ENCODE results near the gene CCDC159.

The CCDC159 gene

GRCh38 chr19:11374433-11375142, 28.3 kb downstream of the CCDC159 start, which contains the start of gene SWSAP1 (continued):
- TF ChIP-seq, protein P1, sequence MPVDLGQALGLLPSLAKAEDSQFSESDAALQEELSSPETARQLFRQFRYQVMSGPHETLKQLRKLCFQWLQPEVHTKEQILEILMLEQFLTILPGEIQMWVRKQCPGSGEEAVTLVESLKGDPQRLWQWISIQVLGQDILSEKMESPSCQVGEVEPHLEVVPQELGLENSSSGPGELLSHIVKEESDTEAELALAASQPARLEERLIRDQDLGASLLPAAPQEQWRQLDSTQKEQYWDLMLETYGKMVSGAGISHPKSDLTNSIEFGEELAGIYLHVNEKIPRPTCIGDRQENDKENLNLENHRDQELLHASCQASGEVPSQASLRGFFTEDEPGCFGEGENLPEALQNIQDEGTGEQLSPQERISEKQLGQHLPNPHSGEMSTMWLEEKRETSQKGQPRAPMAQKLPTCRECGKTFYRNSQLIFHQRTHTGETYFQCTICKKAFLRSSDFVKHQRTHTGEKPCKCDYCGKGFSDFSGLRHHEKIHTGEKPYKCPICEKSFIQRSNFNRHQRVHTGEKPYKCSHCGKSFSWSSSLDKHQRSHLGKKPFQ (tag by site-specific recombination; IDR thresholded peaks at IDR 0.05): no peak
- TF ChIP-seq ZNF112 (tag by site-specific recombination; IDR thresholded peaks at IDR 0.05) (no peak), ZNF513 (tag by site-specific recombination; IDR thresholded peaks at IDR 0.05) (no peak), ZNF596 (tag by site-specific recombination; IDR thresholded peaks at IDR 0.05) (no peak), ZNF843 (tag by site-specific recombination; IDR thresholded peaks at IDR 0.05) (peak; percentile 28; the same call in 1 of the 2 replicates), GLI2 (tag by site-specific recombination; IDR thresholded peaks at IDR 0.05; ENCODE audit: borderline replicate concordance, low read depth) (no peak), ZSCAN18 (tag by site-specific recombination; IDR thresholded peaks at IDR 0.05) (no peak), BCL11A (tag by site-specific recombination; IDR thresholded peaks at IDR 0.05; ENCODE audit: low read depth) (no peak), ZNF394 (tag by site-specific recombination; IDR thresholded peaks at IDR 0.05; ENCODE audit: borderline replicate concordance) (peak; percentile 44; the same call in 1 of the 2 replicates), HOXC10 (CRISPR knock-in tag; IDR thresholded peaks at IDR 0.05) (no peak), ZNF610 (tag by site-specific recombination; IDR thresholded peaks at IDR 0.05; ENCODE audit: borderline replicate concordance) (0 out of 2 replicates have a peak, but pooled peaks have one; percentile 30), ZNF239 (tag by site-specific recombination; IDR thresholded peaks at IDR 0.05) (no peak), ZNF10 (tag by site-specific recombination; IDR thresholded peaks at IDR 0.05) (no peak), KLF10 (tag by site-specific recombination; IDR thresholded peaks at IDR 0.05) (peak; percentile 35; the same call in 1 of the 2 replicates), ZNF214 (tag by site-specific recombination; IDR thresholded peaks at IDR 0.05; ENCODE audit: borderline replicate concordance) (no peak), ZSCAN16 (tag by site-specific recombination; IDR thresholded peaks at IDR 0.05) (no peak)
- TF ChIP-seq, protein P2, sequence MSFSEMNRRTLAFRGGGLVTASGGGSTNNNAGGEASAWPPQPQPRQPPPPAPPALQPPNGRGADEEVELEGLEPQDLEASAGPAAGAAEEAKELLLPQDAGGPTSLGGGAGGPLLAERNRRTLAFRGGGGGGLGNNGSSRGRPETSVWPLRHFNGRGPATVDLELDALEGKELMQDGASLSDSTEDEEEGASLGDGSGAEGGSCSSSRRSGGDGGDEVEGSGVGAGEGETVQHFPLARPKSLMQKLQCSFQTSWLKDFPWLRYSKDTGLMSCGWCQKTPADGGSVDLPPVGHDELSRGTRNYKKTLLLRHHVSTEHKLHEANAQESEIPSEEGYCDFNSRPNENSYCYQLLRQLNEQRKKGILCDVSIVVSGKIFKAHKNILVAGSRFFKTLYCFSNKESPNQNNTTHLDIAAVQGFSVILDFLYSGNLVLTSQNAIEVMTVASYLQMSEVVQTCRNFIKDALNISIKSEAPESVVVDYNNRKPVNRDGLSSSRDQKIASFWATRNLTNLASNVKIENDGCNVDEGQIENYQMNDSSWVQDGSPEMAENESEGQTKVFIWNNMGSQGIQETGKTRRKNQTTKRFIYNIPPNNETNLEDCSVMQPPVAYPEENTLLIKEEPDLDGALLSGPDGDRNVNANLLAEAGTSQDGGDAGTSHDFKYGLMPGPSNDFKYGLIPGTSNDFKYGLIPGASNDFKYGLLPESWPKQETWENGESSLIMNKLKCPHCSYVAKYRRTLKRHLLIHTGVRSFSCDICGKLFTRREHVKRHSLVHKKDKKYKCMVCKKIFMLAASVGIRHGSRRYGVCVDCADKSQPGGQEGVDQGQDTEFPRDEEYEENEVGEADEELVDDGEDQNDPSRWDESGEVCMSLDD (tag by site-specific recombination; IDR thresholded peaks at IDR 0.05): no peak
- TF ChIP-seq, protein P3, sequence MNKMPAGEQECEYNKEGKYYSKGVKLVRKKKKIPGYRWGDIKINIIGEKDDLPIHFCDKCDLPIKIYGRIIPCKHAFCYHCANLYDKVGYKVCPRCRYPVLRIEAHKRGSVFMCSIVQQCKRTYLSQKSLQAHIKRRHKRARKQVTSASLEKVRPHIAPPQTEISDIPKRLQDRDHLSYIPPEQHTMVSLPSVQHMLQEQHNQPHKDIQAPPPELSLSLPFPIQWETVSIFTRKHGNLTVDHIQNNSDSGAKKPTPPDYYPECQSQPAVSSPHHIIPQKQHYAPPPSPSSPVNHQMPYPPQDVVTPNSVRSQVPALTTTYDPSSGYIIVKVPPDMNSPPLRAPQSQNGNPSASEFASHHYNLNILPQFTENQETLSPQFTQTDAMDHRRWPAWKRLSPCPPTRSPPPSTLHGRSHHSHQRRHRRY (tag by site-specific recombination; IDR thresholded peaks at IDR 0.05): no peak
- TF ChIP-seq, protein P4, sequence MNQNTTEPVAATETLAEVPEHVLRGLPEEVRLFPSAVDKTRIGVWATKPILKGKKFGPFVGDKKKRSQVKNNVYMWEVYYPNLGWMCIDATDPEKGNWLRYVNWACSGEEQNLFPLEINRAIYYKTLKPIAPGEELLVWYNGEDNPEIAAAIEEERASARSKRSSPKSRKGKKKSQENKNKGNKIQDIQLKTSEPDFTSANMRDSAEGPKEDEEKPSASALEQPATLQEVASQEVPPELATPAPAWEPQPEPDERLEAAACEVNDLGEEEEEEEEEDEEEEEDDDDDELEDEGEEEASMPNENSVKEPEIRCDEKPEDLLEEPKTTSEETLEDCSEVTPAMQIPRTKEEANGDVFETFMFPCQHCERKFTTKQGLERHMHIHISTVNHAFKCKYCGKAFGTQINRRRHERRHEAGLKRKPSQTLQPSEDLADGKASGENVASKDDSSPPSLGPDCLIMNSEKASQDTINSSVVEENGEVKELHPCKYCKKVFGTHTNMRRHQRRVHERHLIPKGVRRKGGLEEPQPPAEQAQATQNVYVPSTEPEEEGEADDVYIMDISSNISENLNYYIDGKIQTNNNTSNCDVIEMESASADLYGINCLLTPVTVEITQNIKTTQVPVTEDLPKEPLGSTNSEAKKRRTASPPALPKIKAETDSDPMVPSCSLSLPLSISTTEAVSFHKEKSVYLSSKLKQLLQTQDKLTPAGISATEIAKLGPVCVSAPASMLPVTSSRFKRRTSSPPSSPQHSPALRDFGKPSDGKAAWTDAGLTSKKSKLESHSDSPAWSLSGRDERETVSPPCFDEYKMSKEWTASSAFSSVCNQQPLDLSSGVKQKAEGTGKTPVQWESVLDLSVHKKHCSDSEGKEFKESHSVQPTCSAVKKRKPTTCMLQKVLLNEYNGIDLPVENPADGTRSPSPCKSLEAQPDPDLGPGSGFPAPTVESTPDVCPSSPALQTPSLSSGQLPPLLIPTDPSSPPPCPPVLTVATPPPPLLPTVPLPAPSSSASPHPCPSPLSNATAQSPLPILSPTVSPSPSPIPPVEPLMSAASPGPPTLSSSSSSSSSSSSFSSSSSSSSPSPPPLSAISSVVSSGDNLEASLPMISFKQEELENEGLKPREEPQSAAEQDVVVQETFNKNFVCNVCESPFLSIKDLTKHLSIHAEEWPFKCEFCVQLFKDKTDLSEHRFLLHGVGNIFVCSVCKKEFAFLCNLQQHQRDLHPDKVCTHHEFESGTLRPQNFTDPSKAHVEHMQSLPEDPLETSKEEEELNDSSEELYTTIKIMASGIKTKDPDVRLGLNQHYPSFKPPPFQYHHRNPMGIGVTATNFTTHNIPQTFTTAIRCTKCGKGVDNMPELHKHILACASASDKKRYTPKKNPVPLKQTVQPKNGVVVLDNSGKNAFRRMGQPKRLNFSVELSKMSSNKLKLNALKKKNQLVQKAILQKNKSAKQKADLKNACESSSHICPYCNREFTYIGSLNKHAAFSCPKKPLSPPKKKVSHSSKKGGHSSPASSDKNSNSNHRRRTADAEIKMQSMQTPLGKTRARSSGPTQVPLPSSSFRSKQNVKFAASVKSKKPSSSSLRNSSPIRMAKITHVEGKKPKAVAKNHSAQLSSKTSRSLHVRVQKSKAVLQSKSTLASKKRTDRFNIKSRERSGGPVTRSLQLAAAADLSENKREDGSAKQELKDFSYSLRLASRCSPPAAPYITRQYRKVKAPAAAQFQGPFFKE (tag by site-specific recombination; IDR thresholded peaks at IDR 0.05; ENCODE audit: borderline replicate concordance): no peak
- TF ChIP-seq, protein P5, sequence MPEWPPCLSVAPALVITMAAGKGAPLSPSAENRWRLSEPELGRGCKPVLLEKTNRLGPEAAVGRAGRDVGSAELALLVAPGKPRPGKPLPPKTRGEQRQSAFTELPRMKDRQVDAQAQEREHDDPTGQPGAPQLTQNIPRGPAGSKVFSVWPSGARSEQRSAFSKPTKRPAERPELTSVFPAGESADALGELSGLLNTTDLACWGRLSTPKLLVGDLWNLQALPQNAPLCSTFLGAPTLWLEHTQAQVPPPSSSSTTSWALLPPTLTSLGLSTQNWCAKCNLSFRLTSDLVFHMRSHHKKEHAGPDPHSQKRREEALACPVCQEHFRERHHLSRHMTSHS (tag by site-specific recombination; IDR thresholded peaks at IDR 0.05): no peak
- TF ChIP-seq, protein P6, sequence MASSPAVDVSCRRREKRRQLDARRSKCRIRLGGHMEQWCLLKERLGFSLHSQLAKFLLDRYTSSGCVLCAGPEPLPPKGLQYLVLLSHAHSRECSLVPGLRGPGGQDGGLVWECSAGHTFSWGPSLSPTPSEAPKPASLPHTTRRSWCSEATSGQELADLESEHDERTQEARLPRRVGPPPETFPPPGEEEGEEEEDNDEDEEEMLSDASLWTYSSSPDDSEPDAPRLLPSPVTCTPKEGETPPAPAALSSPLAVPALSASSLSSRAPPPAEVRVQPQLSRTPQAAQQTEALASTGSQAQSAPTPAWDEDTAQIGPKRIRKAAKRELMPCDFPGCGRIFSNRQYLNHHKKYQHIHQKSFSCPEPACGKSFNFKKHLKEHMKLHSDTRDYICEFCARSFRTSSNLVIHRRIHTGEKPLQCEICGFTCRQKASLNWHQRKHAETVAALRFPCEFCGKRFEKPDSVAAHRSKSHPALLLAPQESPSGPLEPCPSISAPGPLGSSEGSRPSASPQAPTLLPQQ (tag by site-specific recombination; IDR thresholded peaks at IDR 0.05): peak; percentile 71
